Islet precursor cell (in vitro differentiated cells): Measurements from ENCODE around the gene ANKRD13D.

Experiments
- DNase-seq: peaks from one replicate; pipeline ENCODE4 v3.0.0-alpha.2; 2018

Gene ANKRD13D

GRCh38 chr11:67262731-67263675, 26.1 kb upstream of the ANKRD13D start:
- DNase-seq, result peak; percentile 89

GRCh38 chr11:67264260-67264659, 24.8 kb upstream of the ANKRD13D start:
- DNase-seq, result no peak

DNA sequence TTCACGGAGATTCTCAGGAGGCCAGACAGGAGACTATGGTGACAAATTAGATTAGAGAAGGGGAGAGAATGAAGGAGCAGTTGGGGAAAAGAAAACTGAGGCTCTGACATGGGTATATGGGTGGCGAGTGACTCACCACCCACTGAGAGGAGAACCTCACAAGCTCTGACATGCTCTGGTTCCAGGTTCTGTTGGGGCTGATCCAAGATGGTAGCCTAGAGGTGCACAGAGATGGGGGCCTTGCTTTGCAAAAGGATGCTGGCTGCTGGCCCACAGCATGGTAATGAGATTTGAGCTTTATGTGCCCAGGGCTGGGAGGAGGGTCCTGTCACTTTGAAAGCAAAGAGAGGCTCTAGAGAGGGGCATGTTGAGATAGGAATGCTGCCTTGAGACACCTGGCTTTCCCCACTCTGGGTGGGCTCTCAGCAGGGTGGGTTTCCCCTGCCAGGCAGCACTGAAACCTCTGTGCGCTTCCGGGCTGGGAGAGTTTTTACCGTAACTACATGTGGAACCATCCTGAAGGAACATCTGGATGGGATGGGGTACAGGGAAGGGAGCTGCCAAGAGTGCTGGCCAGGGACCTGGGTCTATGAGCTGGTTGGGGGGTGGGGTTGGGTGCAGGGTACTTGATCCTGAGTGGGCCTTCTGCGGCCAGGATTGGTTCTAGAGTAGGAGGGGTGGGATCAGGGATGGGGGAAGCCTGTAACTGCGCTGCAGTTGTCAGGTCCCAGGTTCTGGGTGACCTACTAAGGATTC, 24.0 kb upstream of the ANKRD13D start:
- no peak for DNase-seq

DNA sequence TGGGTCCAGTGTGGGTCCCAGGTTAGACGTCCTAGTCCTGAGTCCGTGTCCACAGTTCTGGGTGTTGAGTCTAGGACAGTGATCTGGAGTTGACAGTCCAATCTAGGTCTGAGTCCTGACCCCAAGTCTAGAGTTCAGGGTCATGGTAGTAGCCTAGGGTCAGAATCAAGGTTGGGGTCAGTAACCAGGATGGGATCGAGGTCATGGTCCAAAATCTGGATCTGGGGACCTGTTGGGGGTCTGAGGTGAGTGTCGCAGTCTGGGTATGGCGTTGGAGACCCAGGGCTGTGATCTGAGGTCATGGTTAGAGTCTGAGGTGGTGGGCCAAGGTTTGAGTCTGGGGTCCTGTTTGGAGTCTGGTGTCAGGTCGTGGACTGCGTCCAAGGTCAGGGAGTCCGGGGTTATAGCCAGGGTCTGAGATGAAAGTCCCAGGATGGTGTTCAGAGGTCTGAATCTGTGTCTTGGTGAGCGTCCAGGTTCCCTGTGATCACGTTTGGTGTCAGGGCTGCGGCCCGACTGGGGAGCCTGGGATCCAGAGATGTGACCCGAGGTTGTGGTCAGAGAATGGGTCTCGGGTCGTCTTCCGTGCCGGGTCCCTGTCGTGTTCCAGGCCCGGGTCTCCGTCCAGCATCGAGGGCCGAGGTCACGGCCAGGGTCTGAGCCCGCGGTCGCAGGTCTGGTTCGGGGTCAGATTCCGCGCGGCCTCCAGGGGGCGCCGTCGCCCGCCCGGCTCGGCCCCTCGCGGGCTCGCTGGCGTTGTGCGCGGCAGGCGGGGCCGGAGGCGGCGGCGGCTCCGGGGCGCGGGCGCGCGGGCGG, 23.3 kb upstream of the ANKRD13D start:
- DNase-seq, result peak; percentile 76

GRCh38 chr11:67266449-67267187, 22.5 kb upstream of the ANKRD13D start, which contains the start of gene GRK2:
Gene GRK2, plus strand, starts transcription at chr11:67266473. Its CDS starts 227 bp downstream, at chr11:67266700.
- no peak for DNase-seq

DNA sequence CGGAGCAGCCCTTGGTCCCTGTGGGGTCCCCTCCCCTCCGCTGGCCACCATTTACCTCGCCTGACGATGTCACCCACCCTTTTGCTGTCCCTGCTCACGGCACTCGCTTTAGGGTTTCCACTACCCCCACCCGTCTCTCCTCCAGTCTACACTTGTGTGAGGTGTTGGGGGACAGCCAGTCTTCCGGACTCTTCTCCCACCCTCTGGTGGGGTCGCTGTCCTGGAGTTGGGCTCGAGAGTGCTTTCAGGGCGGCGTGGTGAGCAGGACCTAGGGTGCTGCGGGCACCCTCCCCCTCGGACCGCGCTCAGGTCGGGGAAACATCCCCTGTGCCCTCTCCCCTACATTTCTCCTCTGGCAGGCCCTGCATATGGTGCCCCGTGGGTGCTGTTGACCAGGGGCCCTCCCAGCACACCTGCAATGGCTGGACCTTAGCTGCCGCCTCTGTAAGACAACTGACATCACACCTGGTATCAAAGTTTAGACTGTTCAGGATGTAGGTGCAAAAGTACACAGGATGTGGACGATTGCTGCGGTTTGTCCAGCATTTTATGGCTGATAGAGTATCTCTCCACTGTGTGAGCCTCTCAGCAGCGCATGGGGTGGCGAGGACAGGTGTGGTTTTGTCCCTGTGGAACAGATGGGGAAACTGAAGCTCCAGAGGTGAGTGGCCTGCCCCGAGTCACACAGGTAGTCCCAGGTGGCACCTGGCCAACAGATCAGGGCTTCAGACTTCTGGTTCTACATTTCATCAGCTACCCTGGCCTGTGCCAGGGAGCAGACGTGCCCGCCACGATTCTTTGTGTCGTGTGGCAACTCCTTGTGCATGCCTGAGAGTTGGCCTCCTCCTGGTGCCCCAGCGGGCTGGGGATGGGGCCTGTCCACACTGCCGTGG, 21.7 kb upstream of the ANKRD13D start:
- no peak for DNase-seq

- no peak for DNase-seq
Observed at GRCh38 chr11:67268081-67268961, 20.8 kb upstream of the ANKRD13D start.

GRCh38 chr11:67268962-67269268, 20.2 kb upstream of the ANKRD13D start:
- DNase-seq, result no peak

DNA sequence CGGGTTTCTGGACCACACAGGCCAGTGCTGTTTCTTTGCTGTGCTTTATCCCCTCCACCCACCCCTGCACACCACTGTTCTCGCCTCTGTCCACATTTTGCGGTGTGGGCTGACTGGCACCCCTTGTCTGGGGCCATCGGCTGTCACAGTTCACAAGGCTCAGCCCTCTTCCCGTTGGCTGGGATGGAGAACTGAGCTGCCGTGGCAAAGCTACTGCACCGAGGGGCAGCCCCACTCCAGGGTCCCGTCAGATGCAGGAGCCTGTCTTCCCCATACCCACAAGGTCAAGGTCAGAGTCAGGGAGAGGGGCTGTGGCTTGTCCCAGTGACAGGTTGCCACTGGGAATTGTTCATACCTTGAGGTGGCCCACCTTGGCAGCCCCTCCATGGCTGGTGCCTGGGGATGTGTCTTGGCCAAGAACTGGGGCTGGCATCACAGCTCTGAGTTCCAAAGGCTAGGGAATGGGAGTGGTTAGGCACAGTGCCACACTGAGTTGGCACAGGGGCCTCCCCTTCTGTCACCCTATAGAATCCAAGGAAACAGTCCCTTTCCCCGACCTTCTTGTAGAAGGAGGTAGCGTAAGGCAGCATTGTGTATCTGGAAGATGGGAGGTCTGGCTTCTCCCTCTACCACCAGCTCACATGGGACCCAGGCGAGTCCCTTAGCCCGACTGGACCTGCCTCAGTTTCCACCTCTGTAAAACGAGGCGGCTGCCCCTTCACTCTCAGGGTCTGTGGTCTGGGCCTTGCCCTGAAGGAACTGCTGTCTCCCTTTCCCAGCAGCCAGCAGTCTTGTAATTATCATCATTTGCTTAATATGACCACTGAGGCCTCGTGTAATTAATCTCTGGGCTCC, 19.5 kb upstream of the ANKRD13D start:
- DNase-seq, result no peak

DNA sequence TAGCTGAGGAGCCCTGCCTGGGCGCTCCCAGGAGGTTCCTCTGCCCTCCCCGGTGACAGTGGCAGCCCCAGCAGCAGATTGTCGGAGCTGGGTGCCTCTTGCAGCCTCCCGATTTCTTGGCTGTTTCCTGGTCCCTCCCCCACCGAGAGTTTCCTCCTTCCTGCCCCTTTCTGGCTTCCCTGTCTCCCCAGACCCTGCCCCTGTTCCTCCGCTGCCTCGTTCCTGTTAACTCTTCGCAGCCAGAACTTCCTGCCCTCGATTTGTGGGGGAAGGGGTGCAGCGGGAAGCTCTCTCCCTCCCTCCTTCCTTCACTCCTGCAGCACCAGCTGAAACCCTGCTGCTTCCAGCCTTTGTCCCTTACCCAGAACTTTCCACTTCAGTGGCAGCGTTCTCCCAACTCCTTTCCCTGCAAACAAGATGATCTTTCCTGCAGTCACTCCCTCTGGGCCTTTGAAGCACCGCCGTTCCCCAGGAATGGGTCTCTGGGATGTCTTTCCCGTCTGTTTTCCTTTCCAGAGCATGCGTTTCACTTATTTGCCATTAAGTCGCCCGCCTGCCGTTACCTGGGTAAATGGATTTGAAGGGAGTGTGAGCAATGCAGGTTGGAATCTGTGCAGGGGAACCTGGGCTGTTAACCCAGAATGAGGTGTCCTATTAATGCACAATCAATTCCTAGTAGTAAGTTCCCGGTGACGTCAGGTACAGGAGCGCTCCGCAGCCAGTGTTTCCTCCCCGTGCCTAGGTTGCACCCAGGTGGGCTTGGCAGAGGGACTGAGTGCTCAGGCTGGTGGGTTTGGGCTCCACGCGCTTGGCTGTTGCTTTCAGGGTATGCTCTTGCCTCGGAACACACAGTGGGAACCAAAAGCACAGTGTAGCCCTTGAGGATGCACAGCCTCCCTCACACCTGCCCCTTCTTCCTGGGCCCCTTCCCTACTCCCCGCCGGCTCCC, 18.6 kb upstream of the ANKRD13D start:
- peak; percentile 92 for DNase-seq

DNA sequence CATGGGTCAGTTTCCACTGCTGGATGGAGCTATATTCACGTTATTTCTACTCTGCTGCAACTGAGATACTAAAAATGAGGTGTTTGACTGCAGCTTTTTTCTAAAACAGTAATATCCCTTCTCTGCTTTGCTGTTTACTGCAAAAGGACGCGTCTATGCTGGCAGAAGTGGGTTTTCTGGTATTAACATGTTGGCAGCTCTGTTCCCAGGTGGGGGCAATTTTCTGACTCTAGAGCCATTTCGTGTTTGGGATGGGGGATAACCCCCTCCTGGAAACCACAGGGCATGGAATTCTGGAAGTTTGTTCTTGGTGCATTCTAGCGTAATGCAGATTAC, 17.9 kb upstream of the ANKRD13D start:
- DNase-seq, result no peak

GRCh38 chr11:67271541-67272284, 17.4 kb upstream of the ANKRD13D start:
- DNase-seq, result no peak

GRCh38 chr11:67272327-67273259, 16.5 kb upstream of the ANKRD13D start:
- DNase-seq, result no peak

- no peak for DNase-seq
Observed at GRCh38 chr11:67273260-67273990, 15.7 kb upstream of the ANKRD13D start.

GRCh38 chr11:67274768-67275605, 14.1 kb upstream of the ANKRD13D start:
- no peak for DNase-seq
